Measurements from ENCODE around the gene MIA. TPM values are rescaled to one million over a fixed set of nuclear protein-coding genes. Genes with fewer than 3 reads are reported as not detected.

The MIA gene
- total and polyA plus RNA-seq, 2 of the 4 experiments (the other 2 are of a cell fraction) = 0.44 TPM; not detected in 1

DNA sequence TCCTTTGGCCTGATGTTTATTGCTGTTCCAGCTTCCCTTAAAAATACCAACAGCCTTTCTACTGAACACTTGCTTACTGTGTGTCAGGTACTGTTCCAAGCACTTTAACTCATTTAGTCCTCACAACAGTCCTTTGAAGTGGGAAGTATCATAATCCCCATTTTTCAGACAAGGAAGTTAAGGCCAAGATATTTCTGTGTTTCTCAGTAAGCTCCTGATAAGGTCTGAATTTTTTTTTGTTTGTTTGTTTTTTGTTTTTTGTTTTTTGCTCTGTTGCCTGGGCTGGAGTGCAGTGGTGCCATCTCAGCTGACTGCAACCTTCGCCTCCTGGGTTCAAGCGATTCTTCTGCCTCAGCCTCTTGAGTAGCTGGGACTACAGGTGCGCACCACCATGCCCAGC lies 16.8 kb upstream of the MIA start:
- WGBS, 2 experiments (ENCODE audit: extremely low coverage in 2 of 2, insufficient read length in 1 of 2) = no CpG with 5 or more reads among the region's 3 CpGs
- CTCF ChIA-PET = no interaction called here

More for the DNA sequence above, 16.8 kb upstream of the MIA start:
- peaks cover 42% of the 10 kb centered on the region for H4K20me1 ChIP-seq (ENCODE audit: insufficient read depth, low read length)
- no TSS peak for BruUV-seq (replicated peaks)
- no peak overlapping the region for H3K18ac ChIP-seq (ENCODE audit: low read depth, low read length)
- H4K8ac ChIP-seq (ENCODE audit: low read depth in 2 of 2, low read length in 2 of 2) = no peak overlapping the region
- no peak overlapping the region for H4K91ac ChIP-seq (ENCODE audit: insufficient read depth, low read depth, low read length)
- H3K4me2 ChIP-seq (ENCODE audit: low read depth, low read length) = no peak overlapping the region
- no peak overlapping the region for H3K14ac ChIP-seq (replicated peaks; ENCODE audit: low read depth, low read length)
- intact Hi-C loops (cut with micrococcal nuclease) (no loop called here), dilution Hi-C loops (cut with HindIII; ENCODE audit: low sequenced_read_pairs, unreplicated experiment) (no loop called here), in situ Hi-C loops (cut with MboI; ENCODE audit: low sequenced_read_pairs) (no loop called here)
- H3K23ac ChIP-seq (ENCODE audit: low read depth, low read length) = no peak overlapping the region
- no peak overlapping the region for H2BK5ac ChIP-seq (ENCODE audit: low read depth, low read length, poor library complexity, severe bottlenecking)
- no peak overlapping the region for H3K27ac ChIP-seq (ENCODE audit: insufficient read depth, low read length)
- H3K56ac ChIP-seq (ENCODE audit: extremely low read depth, insufficient read depth, low read length) = no peak overlapping the region
- H2AFZ ChIP-seq (replicated peaks; ENCODE audit: low read length, poor library complexity) = no peak overlapping the region
- H3K79me1 ChIP-seq (ENCODE audit: low read depth in 1 of 2, low read length in 2 of 2) = peaks cover 41 to 66% of the 10 kb centered on the region in 2 experiments
- DNase-seq = no peak
- no peak overlapping the region for H2BK20ac ChIP-seq (ENCODE audit: low read depth, low read length)
- peaks cover 2% of the 10 kb centered on the region; the same call in 1 of the 2 replicates for H3K4me1 ChIP-seq (ENCODE audit: control insufficient read depth, insufficient read depth, low read length)
- no peak overlapping the region for H2BK120ac ChIP-seq (ENCODE audit: low read depth, low read length)
- no peak overlapping the region for H2BK15ac ChIP-seq (ENCODE audit: low read depth, low read length)
- H3K4me3 ChIP-seq (ENCODE audit: insufficient read depth, low read depth, low read length) = no peak overlapping the region
- H3K27me3 ChIP-seq (ENCODE audit: control insufficient read depth, insufficient read depth, low read length) = no peaks in the 10 kb centered on the region
- TF ChIP-seq FOS (IDR thresholded peaks at IDR 0.05; ENCODE audit: low read depth, low read length) = no peak
- TF ChIP-seq SMC3 (IDR thresholded peaks at IDR 0.05; ENCODE audit: low read depth, low read length) = no peak
- TF ChIP-seq, protein P1, sequence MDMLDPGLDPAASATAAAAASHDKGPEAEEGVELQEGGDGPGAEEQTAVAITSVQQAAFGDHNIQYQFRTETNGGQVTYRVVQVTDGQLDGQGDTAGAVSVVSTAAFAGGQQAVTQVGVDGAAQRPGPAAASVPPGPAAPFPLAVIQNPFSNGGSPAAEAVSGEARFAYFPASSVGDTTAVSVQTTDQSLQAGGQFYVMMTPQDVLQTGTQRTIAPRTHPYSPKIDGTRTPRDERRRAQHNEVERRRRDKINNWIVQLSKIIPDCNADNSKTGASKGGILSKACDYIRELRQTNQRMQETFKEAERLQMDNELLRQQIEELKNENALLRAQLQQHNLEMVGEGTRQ (IDR thresholded peaks at IDR 0.05; ENCODE audit: low read depth, low read length) = no peak
- no peak for TF ChIP-seq NFE2L2 (IDR thresholded peaks at IDR 0.05; ENCODE audit: low read depth, low read length)
- TF ChIP-seq, protein P2, sequence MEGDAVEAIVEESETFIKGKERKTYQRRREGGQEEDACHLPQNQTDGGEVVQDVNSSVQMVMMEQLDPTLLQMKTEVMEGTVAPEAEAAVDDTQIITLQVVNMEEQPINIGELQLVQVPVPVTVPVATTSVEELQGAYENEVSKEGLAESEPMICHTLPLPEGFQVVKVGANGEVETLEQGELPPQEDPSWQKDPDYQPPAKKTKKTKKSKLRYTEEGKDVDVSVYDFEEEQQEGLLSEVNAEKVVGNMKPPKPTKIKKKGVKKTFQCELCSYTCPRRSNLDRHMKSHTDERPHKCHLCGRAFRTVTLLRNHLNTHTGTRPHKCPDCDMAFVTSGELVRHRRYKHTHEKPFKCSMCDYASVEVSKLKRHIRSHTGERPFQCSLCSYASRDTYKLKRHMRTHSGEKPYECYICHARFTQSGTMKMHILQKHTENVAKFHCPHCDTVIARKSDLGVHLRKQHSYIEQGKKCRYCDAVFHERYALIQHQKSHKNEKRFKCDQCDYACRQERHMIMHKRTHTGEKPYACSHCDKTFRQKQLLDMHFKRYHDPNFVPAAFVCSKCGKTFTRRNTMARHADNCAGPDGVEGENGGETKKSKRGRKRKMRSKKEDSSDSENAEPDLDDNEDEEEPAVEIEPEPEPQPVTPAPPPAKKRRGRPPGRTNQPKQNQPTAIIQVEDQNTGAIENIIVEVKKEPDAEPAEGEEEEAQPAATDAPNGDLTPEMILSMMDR (conservative IDR thresholded peaks at IDR 0.05; ENCODE audit: low read depth, low read length) = no peak
- no peak for TF ChIP-seq BHLHE40 (IDR thresholded peaks at IDR 0.05; ENCODE audit: low read depth, low read length)
- TF ChIP-seq RAD21 (IDR thresholded peaks at IDR 0.05; ENCODE audit: low read length) = no peak
- H3K4ac ChIP-seq (ENCODE audit: low read depth, low read length) = no peak overlapping the region
- H2AK9ac ChIP-seq (replicated peaks; ENCODE audit: low read depth, low read length, poor library complexity) = no peak overlapping the region
- H4K5ac ChIP-seq (ENCODE audit: low read depth, low read length) = no peak overlapping the region
- H2AK5ac ChIP-seq (ENCODE audit: low read depth, low read length) = no peak overlapping the region
- H3K9me1 ChIP-seq (ENCODE audit: insufficient read depth, low read length) = peaks cover 9% of the 10 kb centered on the region; the same call in 1 of the 2 replicates
- H3K9ac ChIP-seq (ENCODE audit: low read depth, low read length) = no peak overlapping the region
- POLR2A ChIA-PET (ENCODE audit: unreplicated experiment) = no interaction called here
- H3K36me3 ChIP-seq (ENCODE audit: control insufficient read depth, insufficient read depth, low read length) = peaks cover 75% of the 10 kb centered on the region
- no peaks in the 10 kb centered on the region for H3K9me3 ChIP-seq (ENCODE audit: control insufficient read depth, insufficient read depth, low read length)
- no peak for ATAC-seq (ENCODE audit: low read depth)
